VCaP (cell line): ENCODE data around the gene GPR143.

Source experiments
- H3K27ac ChIP-seq: fragments of 450-650 bp; 2 replicates; pipeline ENCODE4 v1.5.1; 2017
- TF ChIP-seq, protein P1 (sequence below): fragments of 450-650 bp; conservative IDR thresholded peaks from 2 replicates; pipeline ENCODE4 v1.5.1; 2017; ENCODE audit warnings: mild to moderate bottlenecking, moderate library complexity

The GPR143 gene

DNA sequence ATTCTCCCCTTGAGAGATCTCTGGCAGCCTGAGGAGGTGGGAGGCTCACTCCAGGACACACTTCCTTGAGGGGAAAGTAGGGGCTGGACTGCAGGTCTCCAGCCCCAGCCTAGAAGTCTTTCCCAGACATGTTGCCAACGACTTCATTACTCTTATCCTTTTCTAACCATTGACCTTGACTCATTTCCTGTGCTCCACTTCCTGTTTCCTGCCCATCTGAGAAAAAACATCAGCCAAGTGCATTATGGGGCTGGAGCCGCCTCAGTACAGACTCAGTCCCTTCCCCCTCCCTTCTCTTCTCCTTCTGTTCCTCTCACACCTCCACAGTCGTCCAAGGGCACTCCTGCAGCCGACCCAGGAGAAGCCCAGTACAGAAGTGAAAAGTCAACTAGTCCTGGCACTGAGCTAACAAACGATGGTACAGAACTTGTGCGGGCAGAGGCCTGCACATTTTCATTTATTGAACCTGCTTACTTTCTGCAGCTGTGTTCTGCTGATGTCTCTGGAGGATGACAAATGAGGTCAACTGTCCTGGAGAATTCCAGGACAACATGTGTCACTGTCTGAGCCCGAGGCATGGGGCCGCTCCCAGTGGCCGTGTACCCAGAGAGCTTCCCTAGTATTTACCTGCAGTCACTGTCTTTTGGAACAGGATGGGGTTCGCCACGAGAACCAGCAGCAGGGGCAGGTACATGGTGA lies 20.1 kb downstream of the GPR143 start:
- no peak overlapping the region for H3K27ac ChIP-seq

DNA sequence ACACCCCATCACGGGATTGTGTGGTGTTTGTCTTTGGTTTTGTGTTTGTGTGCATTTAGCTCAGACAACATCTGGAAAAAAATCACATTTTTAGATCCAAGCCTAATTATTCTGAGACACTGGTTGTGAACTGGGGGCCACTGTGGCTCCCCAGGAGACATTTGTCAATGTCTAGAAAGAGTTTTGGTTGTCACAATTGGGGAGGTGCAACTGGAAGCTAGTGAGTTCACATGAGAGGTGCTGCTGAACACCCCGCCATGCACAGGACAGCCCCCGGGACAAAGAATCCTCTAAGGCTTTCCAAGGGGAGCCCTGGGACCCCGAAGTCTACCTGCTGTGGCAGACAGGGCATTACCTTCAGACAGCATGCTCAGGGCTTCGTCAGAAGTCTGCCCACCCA lies 26.5 kb downstream of the GPR143 start:
- TF ChIP-seq, protein P1, sequence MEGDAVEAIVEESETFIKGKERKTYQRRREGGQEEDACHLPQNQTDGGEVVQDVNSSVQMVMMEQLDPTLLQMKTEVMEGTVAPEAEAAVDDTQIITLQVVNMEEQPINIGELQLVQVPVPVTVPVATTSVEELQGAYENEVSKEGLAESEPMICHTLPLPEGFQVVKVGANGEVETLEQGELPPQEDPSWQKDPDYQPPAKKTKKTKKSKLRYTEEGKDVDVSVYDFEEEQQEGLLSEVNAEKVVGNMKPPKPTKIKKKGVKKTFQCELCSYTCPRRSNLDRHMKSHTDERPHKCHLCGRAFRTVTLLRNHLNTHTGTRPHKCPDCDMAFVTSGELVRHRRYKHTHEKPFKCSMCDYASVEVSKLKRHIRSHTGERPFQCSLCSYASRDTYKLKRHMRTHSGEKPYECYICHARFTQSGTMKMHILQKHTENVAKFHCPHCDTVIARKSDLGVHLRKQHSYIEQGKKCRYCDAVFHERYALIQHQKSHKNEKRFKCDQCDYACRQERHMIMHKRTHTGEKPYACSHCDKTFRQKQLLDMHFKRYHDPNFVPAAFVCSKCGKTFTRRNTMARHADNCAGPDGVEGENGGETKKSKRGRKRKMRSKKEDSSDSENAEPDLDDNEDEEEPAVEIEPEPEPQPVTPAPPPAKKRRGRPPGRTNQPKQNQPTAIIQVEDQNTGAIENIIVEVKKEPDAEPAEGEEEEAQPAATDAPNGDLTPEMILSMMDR, result no peak
- no peak overlapping the region for H3K27ac ChIP-seq

More for the DNA sequence above, 20.1 kb downstream of the GPR143 start:
- TF ChIP-seq, protein P1, result no peak

DNA sequence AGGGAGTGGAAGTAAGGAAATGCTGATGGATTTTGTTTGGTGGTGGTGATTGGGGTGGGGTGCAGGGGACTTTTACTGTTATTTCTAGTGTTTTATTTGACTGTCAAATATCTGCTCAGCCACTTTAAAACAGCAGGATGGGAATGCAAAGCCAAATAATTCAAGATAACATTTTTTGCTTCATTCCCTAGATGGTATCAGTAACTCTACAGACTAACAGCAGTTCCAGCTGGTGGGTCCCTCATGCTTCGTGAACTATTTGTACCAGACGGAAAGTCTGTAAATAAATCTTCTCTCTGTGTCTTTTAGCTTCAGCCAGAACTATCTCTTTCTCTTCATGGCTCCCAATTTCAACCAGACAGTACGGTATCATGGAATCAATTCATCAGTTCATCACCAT lies 27.5 kb downstream of the GPR143 start:
- H3K27ac ChIP-seq, result no peak overlapping the region
- TF ChIP-seq, protein P1, result no peak

DNA sequence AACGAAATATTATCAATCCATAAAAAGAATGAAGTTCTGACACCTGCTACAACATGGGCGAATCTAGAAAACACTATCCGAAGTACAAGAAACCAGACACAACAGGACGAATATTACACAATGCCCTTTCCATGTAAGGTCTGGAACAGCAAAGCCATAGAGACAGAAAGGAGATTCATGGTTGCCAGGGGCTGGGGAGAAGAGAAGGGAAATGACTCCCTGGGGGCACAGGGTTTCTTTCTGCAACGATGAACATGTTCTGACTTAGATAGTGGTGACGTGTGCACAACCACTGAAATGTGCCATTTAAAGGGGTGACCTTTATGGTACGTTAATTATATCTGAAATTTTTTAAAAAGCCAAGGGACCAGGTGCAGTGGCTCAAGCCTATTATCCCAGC lies 28.3 kb downstream of the GPR143 start:
- H3K27ac ChIP-seq, result no peak overlapping the region
- TF ChIP-seq, protein P1, result no peak

DNA sequence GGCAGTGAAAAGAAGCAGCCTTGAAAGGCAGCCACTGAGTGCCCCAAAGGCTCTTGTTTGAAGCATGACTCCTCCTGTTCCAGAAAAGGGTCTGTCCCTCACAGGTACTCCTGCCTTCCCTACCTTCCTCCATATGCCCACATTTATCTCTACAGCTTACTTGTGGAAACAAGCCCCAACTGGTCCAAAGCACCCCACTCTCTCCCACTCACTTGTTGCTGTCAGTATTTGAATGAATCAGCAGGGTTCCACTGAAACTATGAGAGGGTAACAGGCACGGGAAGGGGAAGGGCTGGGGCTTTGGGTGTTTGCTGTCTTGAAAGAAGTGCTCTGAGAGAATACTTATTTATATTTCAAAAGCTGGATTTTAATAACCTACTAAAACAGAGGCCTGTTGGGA lies 34.9 kb downstream of the GPR143 start:
- TF ChIP-seq, protein P1, result no peak
- H3K27ac ChIP-seq, result no peak overlapping the region

DNA sequence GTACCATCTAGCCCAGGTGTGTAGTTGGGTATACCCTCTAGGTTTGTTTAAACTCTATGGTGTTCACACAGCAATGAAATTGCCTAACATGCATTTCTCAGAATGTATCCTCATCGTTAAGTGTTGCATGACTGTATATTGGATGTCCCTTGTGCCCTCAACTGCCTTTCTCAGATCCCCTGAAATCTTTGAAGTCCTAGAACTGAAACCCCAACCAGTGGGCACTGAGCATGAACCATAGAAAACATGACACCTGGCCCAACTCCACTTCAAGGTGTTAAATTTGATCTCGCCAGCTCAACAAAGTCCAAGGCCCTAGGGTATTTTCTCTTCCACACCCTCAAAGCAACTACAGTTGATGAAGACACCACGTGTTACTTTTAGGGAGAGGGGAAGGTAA lies 35.6 kb downstream of the GPR143 start:
- H3K27ac ChIP-seq, result no peak overlapping the region

DNA sequence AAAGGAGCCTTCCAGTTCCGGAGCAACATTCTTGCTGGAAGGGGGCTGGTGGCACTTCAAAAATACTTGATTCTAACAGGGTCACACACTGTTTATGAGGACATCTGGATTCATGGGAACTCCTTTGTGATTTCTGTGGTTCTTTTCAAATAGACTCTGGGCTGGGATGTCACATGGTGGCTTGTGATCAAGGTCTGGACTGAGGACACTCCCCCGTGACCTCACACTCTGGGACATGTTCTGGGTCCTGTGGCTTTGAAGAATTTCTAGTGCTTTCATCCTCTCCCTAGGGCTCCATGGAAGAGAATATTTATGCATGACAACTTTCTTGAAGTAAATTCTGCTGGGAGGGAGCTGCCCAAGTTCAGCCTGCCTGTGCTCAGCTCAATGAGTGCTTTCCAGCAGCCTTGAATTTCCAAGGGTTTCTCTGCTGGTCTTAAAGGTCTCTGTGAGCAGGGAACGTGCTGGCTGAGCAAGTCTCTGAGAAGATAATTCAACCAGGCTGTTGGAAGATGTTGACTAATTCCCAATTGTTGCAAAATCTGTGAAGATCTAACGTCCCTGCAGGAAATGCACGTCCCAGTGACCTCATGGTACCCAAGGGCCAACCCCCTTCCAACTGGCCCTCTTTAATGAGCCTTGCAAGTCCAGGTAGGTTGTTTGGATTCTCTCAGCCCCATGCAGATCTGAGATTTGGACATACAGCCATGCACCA lies 36.3 kb downstream of the GPR143 start:
- TF ChIP-seq, protein P1, result no peak
- no peak overlapping the region for H3K27ac ChIP-seq

More for the DNA sequence above, 35.6 kb downstream of the GPR143 start:
- TF ChIP-seq, protein P1, result no peak
